Keratinocyte (primary cell): ENCODE measurements around the gene CCDC77.
"Not testable (repeated sequence)": the region's sequence is repeated elsewhere in the genome, so short reads cannot be mapped to it uniquely, and the experiment has no call there.

Source experiments
- CTCF ChIP-seq, 3 experiments: IDR thresholded peaks in 1 of 3; conservative IDR thresholded peaks in 1 of 3; optimal IDR thresholded peaks in 1 of 3; 2 replicates in 2 of 3; 3 replicates in 1 of 3; pipeline versions ENCODE3 to v1.5.1; 2011; ENCODE audit warnings: low read length in 3 of 3, mild to moderate bottlenecking in 3 of 3, moderate library complexity in 2 of 3, control low read depth in 1 of 3, inconsistent platforms in 1 of 3; ENCODE audit not compliant: insufficient read depth in 2 of 3; ENCODE audit errors: extremely low read depth in 1 of 3
- EZH2 ChIP-seq: IDR thresholded peaks from one replicate; pipeline ENCODE4 v1.6.1; 2012; ENCODE audit warnings: inconsistent platforms, mild to moderate bottlenecking, low read length, moderate library complexity

GRCh38 chr12:370739-371485, 30.5 kb upstream of the CCDC77 start:
- TF ChIP-seq CTCF (optimal IDR thresholded peaks at IDR 0.05 in 1 of 3, IDR thresholded peaks at IDR 0.05 in 1 of 3, conservative IDR thresholded peaks at IDR 0.05 in 1 of 3; ENCODE audit: extremely low read depth in 1 of 3, insufficient read depth in 2 of 3, low read length in 3 of 3); EZH2: not testable (repeated sequence)
